GM21526 (cell line): ENCODE results near the gene LRRIQ3.
"Not testable (repeated sequence)": the region's sequence is repeated elsewhere in the genome, so short reads cannot be mapped to it uniquely, and the experiment has no call there.

Experiments
- ATAC-seq: cut with Tn5 transposase; IDR thresholded peaks from one replicate; pipeline ENCODE4 v1.9.1; 2021; ENCODE audit warnings: moderate library complexity; ENCODE audit not compliant: unreplicated experiment, low FRiP score

The LRRIQ3 gene, protein sequence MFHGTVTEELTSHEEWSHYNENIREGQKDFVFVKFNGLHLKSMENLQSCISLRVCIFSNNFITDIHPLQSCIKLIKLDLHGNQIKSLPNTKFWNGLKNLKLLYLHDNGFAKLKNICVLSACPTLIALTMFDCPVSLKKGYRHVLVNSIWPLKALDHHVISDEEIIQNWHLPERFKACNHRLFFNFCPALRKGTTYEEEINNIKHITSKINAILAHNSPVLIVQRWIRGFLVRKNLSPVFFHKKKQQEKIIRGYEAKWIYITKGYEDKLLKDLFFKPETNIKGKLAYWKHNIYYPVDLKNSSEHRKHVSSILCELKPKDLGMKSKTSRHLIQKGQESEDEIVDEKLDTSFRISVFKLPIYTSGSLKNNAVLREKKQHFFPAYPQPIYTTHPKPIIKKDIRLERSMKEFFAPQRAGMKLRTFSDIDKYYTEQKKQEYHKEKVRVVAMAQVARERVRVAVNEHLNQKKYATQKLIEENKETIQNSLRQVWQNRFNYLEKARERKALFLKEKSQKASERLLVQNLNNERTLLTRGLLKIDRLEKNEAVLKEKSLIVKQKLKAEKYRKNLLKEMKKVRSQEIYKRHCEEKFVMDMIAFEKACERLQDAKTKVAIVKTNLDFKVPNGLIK

DNA sequence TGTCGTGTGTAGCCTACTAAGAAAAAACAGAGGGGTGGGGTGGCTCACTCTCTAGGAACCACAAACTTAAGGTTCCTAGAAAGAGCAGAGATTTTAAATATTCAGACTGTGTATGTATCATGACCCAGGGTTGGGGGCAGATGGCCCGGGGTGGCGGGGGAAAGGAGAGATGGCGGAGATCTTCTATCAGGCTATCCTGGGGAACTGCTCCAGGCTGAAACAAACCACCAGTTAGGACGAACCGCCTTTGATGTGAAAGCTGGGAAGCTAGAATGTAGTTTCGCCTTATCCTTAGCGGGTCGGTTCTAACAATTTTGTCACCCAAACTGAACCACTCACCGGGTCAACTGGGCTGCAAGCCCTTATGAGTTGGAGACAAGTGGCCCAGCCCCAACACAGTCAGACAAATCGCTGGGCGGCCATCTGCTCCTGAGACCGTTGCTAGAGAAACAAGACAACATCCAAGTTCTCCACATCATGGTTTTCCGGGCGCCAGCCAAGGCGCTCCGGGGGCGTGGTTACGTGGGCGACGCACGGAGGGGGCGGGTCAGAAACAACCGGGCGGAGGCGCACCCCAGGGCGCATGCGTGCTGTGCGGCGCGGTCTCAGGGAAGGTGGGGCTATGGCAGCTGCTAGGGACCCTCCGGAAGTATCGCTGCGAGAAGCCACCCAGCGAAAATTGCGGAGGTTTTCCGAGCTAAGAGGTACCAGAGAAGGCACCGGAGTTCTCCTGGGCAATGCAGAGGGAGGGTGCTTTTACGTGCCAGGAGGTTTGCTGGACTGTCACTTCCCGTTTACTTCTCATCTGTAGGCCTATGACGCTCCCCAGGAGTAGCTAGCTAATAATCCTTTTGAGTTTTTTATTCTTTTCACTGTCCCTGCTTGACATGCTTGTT, at the start of gene LRRIQ3, which contains the start of gene FPGT:
Gene LRRIQ3, minus strand, starts transcription at position 520 of the 896 bp plus-strand sequence. CDS start 14,492 bp downstream, outside the sequence.
Gene FPGT, plus strand, starts transcription at position 586 of the 896 bp plus-strand sequence. Its CDS starts 37 bp downstream, at position 623.
- peak; percentile 96 for ATAC-seq

DNA sequence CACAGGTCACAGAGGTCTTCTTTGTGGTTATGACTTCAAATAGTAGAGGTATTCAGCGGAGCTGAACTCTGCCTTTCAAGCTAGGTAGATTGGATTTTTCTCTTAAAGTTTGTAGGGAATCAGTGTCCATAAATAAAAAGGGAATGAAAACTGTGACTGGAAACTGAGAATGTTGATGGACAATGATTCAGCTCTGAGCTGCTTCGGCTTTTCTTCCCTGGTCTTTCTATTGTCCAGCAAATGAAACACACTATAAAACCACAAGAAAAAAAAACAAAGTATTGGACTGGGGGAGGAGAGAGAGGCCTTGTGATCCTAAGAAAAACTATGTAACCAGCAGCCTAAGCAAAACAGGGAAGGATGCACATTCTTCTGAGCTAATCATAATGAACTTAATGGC, 48.3 kb upstream of the LRRIQ3 start:
- no peak for ATAC-seq

DNA sequence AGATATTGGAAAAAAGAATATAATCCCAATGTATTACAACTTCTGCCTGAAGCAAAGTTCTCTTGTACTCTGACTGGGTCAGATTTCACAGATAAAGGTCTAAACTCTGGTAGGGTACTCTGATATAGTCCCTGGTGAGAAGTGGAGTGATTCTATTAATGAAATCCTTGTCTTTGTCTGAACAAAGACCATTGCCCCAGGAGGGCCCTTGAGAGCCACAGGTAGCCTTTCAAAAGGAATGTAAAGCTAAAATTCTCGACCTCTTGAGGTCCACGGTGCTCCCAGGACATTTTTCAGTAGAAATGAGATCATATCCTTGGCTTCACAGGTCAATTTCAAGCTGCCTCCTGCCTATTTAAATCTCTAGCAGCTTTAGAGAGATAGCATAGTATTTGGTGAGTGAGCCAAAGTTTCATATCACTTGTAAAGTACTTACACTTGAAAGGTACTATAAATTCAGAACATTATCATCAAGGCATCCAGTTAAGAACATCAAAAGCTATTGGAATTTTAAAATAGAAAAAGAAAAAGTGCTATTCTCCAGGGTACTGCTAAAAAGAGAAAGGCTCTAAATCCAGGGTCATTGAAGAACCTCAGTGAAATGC, 47.3 kb upstream of the LRRIQ3 start:
- no peak for ATAC-seq

DNA sequence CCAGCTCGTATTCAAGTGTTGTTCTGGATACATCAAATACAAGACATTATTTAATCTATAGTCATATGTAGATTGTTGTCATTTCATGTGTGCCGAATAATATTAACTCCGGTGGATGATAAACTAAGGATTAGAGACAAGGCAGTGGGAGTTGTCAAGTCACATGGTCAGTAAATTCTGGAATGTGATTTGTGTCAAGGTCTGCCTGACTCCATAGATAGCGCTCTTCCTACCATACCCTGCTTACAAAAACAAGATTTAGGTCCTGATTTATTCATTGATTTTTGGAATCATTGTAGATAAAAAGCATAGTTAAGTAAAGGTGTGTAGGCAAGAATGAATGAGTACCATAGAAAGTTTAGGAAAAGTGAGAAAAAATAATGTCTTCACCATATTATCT, 39.8 kb upstream of the LRRIQ3 start:
- ATAC-seq, result no peak

DNA sequence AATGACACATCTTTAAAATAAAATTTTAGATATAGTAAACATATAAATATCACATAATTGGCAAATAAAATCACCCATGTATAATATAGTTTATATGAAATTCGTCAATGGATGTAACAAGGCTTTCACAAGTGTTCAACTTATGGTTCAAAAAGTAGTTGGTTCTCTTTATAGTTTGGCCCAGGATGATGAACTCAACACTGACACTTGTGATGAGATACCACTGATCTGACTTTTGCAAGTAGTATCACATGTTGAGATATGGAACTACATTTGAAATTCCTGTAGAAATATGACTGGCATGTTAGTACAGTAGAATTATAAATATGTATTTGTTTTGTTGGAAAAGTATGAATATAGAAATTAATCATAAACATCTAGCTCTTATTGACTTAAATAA, 39.1 kb upstream of the LRRIQ3 start:
- no peak for ATAC-seq

DNA sequence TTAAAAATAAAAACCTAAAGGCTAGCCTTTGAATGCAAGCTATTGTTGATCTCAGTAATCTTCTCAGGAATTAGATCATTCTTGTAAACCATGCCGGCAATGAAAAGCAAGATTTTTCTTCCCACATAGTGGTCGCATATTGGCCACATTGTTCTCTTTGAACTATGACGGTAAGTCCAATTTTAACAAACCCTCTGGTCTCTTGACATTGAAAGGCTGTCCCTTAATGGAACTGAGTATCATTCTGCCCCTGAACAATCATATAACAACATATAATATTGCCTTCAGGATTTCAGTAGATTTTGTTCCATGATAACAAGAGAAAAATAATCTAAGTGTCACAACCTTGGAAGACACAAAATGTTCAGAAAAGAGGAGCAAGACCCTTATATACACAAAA, 38.5 kb upstream of the LRRIQ3 start:
- ATAC-seq, result no peak

DNA sequence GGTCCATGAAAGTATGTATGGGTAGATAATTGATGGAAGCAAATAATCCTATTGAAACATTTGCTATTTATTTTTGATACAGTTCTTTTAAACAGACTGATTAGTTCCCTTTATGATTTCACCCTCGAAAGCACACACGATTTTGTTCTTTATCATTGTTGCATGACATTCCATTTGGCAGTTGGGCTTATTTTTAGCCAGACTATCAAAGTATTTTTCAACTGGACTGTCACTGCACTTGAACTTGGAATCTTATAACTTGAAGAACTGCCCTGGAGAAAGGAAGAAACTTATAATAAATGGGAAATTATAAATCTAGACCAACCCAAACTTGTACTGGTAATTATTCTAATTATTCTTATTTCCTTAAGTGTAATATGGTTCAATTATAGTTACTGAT, 37.2 kb upstream of the LRRIQ3 start, which contains the start of gene TNNI3K:
Gene TNNI3K, plus strand, starts transcription at position 235 of the 400 bp plus-strand sequence. Its CDS starts 65 bp downstream, at position 300.
- no peak for ATAC-seq

DNA sequence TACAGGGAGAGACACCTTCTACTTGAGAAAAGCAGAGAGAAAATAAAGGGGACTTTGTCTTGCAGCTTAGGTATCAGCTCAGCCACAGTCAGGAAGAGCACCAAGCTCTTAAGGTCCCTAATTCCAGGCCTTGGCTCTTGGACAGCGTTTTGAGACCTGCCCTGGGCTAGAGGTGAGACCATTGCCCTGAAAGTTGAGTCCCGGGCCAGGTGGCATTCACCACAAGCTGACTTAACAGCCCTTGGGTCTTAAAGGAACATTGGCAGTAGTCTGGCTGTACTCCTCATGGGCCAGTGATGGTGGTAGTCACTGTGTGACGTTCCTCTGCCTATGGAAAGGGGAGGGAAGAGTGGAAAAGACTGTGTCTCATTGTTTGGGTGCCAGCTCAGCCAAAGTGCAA, 25.5 kb upstream of the LRRIQ3 start:
- ATAC-seq, result no peak

DNA sequence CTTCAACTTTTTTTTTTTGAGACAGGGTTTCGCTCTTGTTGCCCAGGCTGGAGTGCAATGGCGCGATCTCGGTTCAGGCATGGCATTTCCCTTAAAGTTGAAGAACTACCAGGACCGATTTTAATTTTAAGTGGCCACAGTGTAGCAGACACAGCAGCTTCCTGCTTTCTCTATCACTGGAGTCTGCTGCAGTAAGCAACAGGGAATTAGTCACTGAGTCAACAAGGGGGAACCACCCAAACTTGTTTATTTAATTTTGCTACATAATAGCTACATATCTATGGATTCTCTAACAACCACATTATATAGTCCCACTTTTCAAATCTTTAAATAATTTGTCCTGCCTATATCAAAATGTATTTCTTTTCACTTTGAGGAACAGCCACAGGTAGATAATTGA, 24.7 kb upstream of the LRRIQ3 start:
- no peak for ATAC-seq

DNA sequence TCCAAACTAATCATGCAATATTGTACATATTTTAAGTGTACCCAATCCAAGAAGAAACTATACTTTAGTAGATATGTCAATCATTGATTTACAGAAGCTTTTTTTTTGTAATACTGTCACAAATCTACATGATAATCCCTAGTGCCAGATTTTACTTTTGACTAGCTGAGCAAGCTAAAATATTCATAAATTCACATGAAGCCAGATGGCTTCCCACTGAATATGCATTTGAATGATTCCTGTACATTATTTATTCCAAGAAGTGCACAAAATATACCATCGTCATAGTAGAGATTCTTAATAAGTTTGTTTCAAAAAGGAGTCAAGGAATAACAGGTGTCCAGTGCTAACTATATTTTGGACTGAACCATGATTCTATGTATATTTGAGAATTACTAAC, 17.3 kb upstream of the LRRIQ3 start:
- ATAC-seq, result no peak

DNA sequence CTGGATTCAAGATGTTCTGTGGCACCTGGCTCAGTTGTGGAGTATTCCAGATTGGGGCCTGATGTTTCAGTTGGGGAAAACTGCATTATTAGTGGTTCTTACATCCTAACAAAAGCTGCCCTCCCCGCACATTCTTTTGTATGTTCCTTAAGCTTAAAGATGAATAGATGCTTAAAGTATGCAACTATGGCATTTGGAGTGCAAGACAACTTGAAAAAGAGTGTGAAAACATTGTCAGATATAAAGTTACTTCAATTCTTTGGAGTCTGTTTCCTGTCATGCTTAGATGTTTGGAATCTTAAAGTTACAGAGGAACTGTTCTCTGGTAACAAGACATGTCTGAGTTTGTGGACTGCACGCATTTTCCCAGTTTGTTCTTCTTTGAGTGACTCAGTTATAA, 7.3 kb upstream of the LRRIQ3 start:
- no peak for ATAC-seq

DNA sequence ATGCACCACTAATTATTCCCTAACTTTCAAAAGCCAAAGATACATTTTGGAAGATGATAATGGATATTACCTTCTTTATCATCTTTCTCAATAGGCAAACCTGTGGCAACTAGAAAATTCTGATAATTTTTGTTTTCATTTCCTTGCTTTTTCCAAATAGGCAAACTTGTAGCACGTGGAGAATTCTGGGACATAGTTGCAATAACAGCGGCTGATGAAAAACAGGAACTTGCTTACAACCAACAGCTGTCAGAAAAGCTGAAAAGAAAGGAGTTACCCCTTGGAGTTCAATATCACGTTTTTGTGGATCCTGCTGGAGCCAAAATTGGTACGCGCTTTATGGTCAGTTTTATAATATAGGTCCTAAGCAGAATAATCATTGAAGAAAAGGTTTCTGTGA, 1.5 kb upstream of the LRRIQ3 start:
- ATAC-seq, result no peak

DNA sequence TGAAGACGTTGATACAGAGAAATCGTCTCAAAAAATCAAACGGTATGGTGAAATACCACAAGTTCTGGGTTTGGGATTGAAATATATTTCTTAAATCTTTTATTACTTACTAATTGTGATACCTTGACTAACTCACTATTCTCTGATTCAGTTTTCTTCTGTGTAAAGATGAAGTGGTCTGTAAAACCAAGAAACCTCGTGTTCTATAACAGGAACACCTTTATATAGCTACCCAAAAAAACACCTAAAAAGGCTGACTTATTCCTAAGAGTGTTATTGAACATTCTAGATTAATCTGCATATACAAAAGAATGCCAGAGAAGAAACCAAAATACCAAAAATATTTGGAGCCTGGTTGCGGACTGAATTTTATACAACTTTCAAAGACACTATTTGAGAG, 721 bp downstream of the LRRIQ3 start:
- ATAC-seq, result no peak

DNA sequence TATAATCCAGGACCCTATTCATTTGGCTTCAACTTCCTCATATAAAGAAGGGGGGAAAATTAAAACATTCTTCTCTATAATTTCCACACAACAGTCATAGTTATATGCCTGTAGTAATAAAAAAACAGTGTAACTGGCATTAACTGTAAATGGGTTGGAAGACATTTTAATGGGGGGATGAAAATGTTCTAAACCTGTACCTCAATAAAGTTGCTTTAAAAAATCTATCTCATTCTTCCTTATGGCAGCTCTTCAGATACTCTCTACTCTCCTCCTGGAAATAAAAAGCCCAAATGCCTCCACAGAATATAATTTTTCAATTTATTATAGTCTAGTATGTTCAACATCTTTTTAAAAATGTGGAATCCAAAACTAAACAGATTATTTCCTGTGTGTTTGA, 2.6 kb downstream of the LRRIQ3 start:
- ATAC-seq, result no peak

DNA sequence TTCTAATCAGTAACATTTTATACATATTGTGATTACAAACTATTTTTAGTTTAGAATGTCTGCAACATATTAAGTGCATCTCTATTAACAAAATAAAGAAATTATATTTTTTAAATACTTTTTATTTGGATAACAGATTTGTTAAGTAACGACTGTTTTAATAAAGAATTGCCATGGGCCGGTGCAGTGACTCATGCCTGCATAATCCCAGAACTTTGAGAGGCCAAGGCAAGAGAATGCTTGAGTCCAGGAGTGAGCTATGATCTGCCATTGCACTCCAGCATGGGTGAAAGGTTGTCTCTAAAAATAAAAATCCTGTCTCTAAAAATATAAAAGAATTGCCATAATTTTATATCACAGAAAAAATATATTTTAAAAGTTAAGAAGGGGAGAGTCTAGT, 4.1 kb downstream of the LRRIQ3 start:
- no peak for ATAC-seq

DNA sequence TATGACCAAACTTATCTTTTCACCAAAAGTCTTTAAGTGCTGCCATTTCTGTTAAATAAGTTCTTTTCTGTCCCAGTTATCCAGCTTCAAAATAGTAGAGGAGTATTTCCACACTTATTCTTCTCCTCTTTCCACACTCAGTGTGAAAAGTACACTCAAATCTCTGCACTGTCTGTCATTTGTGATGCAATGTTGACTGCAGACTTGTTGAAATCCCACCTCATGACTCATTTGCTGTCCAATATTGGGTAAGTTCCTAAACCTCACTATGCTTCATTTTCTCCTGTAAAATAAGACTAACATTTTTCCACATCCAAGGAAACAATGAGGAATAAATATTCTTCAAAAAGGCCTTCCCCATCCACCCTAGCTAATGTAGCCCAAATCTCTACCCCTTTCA, 17.5 kb downstream of the LRRIQ3 start:
- ATAC-seq, result no peak

DNA sequence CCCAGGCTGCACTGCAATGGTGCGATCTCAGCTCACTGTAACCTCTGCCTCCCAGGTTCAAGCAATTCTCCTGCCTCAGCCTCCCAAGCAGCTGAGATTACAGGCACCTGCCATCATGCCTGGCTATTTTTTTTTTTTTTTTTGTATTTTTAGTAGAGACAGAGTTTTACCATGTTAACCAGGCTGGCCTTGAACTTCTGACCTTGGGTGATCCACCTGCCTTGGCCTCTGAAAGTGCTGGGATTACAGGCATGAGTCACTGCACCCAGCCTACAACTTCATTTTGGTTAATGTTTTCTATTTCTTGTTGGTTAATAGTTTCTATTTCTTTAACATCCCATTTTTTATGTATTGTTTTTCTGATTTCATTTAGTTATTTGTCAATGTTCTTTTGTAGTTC, 23.6 kb downstream of the LRRIQ3 start:
- not testable (repeated sequence) for ATAC-seq

DNA sequence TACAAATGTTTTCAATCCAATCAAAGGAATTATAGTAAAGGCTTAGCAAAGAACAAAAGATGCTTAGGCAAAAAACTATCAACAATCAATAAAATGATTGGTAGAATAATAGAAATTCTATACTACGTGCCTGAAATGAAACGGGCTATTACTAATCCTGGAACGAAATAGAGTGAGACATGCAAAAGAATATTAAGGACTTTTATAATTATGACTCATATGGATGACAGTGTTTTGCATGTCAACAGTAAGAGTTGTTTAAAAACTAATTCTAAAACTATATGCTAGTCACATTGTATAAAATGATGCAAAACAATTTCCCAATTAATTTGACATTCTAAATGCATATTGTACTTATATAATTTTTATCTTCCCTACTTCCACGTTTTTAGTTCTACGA, 35.6 kb downstream of the LRRIQ3 start:
- no peak for ATAC-seq

DNA sequence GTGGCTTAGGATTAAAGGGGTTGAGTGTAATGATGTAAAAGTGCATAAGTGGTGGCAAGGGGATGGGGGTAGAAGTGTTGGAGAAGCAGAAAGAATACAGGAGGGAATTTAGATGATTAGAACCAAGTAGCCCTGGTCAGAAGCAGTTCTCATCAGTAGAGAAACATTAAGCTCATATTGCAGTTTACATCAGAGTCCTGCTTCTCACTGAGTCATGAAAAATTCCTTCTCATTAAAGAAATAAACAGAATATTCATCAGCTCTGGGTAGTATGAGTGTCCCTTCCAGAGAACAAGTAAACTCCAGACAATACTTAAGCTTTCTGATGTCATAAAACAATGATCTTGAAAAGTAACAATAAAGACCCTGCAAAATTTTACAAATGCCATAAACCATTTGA, 36.5 kb downstream of the LRRIQ3 start:
- ATAC-seq, result no peak

DNA sequence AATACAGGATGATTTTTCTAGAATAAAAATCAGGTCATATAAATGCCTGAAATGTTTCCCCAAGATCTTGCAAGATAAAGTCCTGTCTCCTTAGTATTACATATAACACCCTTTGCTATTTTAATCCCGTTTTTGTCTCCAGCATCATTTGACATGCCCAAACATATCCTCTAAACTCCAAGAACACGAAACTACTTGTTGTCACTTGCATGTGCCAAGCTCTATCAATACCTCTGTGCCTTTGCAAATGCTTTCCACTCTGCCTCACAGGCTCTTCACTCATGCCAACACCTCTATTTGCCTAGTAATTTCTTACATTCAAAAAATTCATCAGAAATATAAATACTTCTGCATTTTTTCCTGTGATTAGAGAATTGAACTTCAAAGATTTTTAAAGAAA, 37.9 kb downstream of the LRRIQ3 start:
- ATAC-seq, result no peak

DNA sequence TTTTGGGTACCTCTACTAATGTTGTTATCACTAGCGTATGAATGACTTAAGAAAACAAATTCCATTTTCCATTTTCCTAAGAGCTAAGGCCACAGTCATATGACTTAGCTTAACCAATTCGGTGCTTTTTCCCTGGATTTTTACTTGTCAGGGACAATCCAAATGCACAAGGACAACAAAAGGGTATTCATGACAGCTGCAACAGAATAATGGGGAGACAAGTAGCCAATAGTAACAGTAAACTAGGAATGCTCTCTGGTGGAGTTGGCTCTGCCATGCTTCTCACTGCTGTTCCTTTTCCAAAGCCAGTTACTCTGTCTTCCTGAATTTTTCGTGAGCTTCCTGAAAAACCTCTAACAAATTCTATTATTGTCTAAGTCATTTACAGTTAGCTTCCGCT, 52.9 kb downstream of the LRRIQ3 start:
- no peak for ATAC-seq
